IMR-90 (cell line): ENCODE results near the gene CRACDL. TPM values are rescaled to one million over a fixed set of nuclear protein-coding genes. Genes with fewer than 3 reads are reported as not detected.

Experiments
- ATAC-seq: fragments of 200-7000 bp; cut with Tn5 transposase; 2 replicates; pipeline ENCODE4 v1.9.1; 2020; ENCODE audit warnings: low read depth, mild to moderate bottlenecking, moderate library complexity
- BruUV-seq: library from RNA; stranded (reverse); fragments of 400-500 nt; replicated peaks from 2 replicates; lab custom pipeline; 2021; lab: Mats Ljungman, UMichigan
- CTCF ChIA-PET: fragments of 300-600 bp; formaldehyde crosslinking; extraction: SDS; loops from one replicate; lab custom pipeline; 2021; ENCODE audit warnings: antibody characterized with exemption; lab: Yijun Ruan, JAX
- POLR2A ChIA-PET: fragments of 300-600 bp; sonication (Branson Sonifier 250); formaldehyde crosslinking; loops from one replicate; lab custom pipeline; 2022; ENCODE audit warnings: antibody characterized with exemption; ENCODE audit not compliant: unreplicated experiment; lab: Charles Lee
- DNase-seq: peaks from one replicate; pipeline ENCODE4 v3.0.0; 2013
- H2AFZ ChIP-seq: replicated peaks from 2 replicates; pipeline ENCODE3; 2013; ENCODE audit warnings: low read length, mild to moderate bottlenecking; ENCODE audit not compliant: poor library complexity
- H2AK5ac ChIP-seq: 2 replicates; pipeline ENCODE4 v1.6.1; 2013; ENCODE audit warnings: low read depth, low read length, inconsistent platforms
- H2AK9ac ChIP-seq: replicated peaks from 2 replicates; pipeline ENCODE3; 2013; ENCODE audit warnings: mild to moderate bottlenecking, low read depth, low read length, moderate library complexity; ENCODE audit not compliant: poor library complexity
- H2BK120ac ChIP-seq: 2 replicates; pipeline ENCODE4 v1.6.1; 2013; ENCODE audit warnings: low read depth, low read length, inconsistent platforms
- H2BK15ac ChIP-seq: 3 replicates; pipeline ENCODE4 v1.6.1; 2013; ENCODE audit warnings: low read depth, low read length, inconsistent platforms
- H2BK20ac ChIP-seq: 2 replicates; pipeline ENCODE4 v1.6.1; 2013; ENCODE audit warnings: low read depth, mild to moderate bottlenecking, inconsistent platforms, low read length, moderate library complexity
- H2BK5ac ChIP-seq: 2 replicates; pipeline ENCODE4 v1.6.1; 2013; ENCODE audit warnings: mild to moderate bottlenecking, low read depth, low read length, inconsistent platforms; ENCODE audit not compliant: poor library complexity, severe bottlenecking
- H3K14ac ChIP-seq: replicated peaks from 2 replicates; pipeline ENCODE4 v1.6.1; 2013; ENCODE audit warnings: low read depth, low read length, inconsistent platforms
- H3K18ac ChIP-seq: 2 replicates; pipeline ENCODE4 v1.6.1; 2013; ENCODE audit warnings: low read depth, low read length, control low read depth
- H3K23ac ChIP-seq: 2 replicates; pipeline ENCODE4 v1.6.1; 2013; ENCODE audit warnings: low read depth, low read length, inconsistent platforms
- H3K27ac ChIP-seq: 2 replicates; pipeline ENCODE4 v1.5.1; 2013; ENCODE audit warnings: mild to moderate bottlenecking, control low read depth, low read length; ENCODE audit not compliant: insufficient read depth
- H3K27me3 ChIP-seq: 2 replicates; pipeline ENCODE4 v1.6.1; 2013; ENCODE audit warnings: low read length; ENCODE audit not compliant: control insufficient read depth, insufficient read depth
- H3K36me3 ChIP-seq: 2 replicates; pipeline ENCODE4 v1.6.1; 2013; ENCODE audit warnings: low read length, mixed read lengths; ENCODE audit not compliant: control insufficient read depth, insufficient read depth
- H3K4ac ChIP-seq: 2 replicates; pipeline ENCODE4 v1.6.1; 2013; ENCODE audit warnings: low read depth, low read length, inconsistent platforms
- H3K4me1 ChIP-seq: 2 replicates; pipeline ENCODE4 v1.6.1; 2013; ENCODE audit warnings: low read length, mixed read lengths; ENCODE audit not compliant: control insufficient read depth, insufficient read depth
- H3K4me2 ChIP-seq: 2 replicates; pipeline ENCODE4 v1.6.1; 2013; ENCODE audit warnings: low read depth, mild to moderate bottlenecking, control low read depth, low read length, moderate library complexity
- H3K4me3 ChIP-seq: 2 replicates; pipeline ENCODE4 v1.5.1; 2013; ENCODE audit warnings: low read depth, mild to moderate bottlenecking, control low read depth, low read length, moderate library complexity; ENCODE audit not compliant: insufficient read depth
- H3K56ac ChIP-seq: 2 replicates; pipeline ENCODE4 v1.6.1; 2013; ENCODE audit warnings: low read length, inconsistent platforms; ENCODE audit not compliant: insufficient read depth; ENCODE audit errors: extremely low read depth
- H3K79me1 ChIP-seq, 2 experiments: 2 replicates each; pipeline ENCODE4 v1.6.1; 2013; ENCODE audit warnings: low read length in 2 of 2, inconsistent platforms in 1 of 2, low read depth in 1 of 2
- H3K9ac ChIP-seq: 2 replicates; pipeline ENCODE4 v1.6.1; 2013; ENCODE audit warnings: low read depth, low read length, control low read depth
- H3K9me1 ChIP-seq: 2 replicates; pipeline ENCODE4 v1.6.1; 2013; ENCODE audit warnings: low read length, inconsistent platforms; ENCODE audit not compliant: insufficient read depth
- H3K9me3 ChIP-seq: 2 replicates; pipeline ENCODE4 v1.6.1; 2013; ENCODE audit warnings: low read length; ENCODE audit not compliant: control insufficient read depth, insufficient read depth
- H4K20me1 ChIP-seq: 2 replicates; pipeline ENCODE4 v1.6.1; 2013; ENCODE audit warnings: low read length, inconsistent platforms; ENCODE audit not compliant: insufficient read depth
- H4K5ac ChIP-seq: 2 replicates; pipeline ENCODE4 v1.6.1; 2013; ENCODE audit warnings: mild to moderate bottlenecking, low read depth, low read length, control low read depth
- H4K8ac ChIP-seq, 2 experiments: 2 replicates each; pipeline ENCODE4 v1.6.1; 2013; ENCODE audit warnings: low read depth in 2 of 2, low read length in 2 of 2, control low read depth in 1 of 2, inconsistent platforms in 1 of 2
- H4K91ac ChIP-seq: 2 replicates; pipeline ENCODE4 v1.6.1; 2013; ENCODE audit warnings: low read depth, low read length, inconsistent platforms; ENCODE audit not compliant: insufficient read depth
- POLR2A ChIP-seq: IDR thresholded peaks from 2 replicates; pipeline ENCODE4 v1.6.1; 2012; ENCODE audit warnings: mild to moderate bottlenecking, low read depth, low read length
- WGBS, 2 experiments: methylation state at CpG; one replicate each; pipeline versions ENCODE4 v1.1.5 to v1.1.7; 2013; ENCODE audit warnings: missing lambda C conversion rate in 2 of 2; ENCODE audit not compliant: insufficient read length in 1 of 2; ENCODE audit errors: extremely low coverage in 2 of 2; 5-methylcytosine and 5-hydroxymethylcytosine counted together
- dilution Hi-C: fragments of 300-500 bp; cut with HindIII; formaldehyde crosslinking; loops from one replicate; pipeline ENCODE4 v1.14.3; 2018; ENCODE audit warnings: low sequenced_read_pairs; ENCODE audit not compliant: unreplicated experiment
- in situ Hi-C: fragments of 300-500 bp; cut with MboI; formaldehyde crosslinking; loops from 3 replicates; pipeline ENCODE4 v1.14.3; 2019; ENCODE audit warnings: low sequenced_read_pairs, inconsistent platforms, mixed read lengths
- intact Hi-C: fragments of 100-400 bp; cut with micrococcal nuclease; formaldehyde crosslinking; loops from 2 replicates; pipeline ENCODE4 v1.10.0; 2022
- polyA plus RNA-seq, 3 experiments: library from polyadenylated mRNA; depleted of rRNA; stranded (reverse); fragments of >200 nt; gene quantifications; 2 replicates each; pipeline ENCODE4 v1.2.3, GENCODE V29; 2012; ENCODE audit warnings: low replicate concordance in 1 of 3
- total RNA-seq: library from RNA; depleted of rRNA; stranded (reverse); fragments of >200 nt; gene quantifications from 2 replicates; pipeline ENCODE4 v1.2.3, GENCODE V29; 2012

Gene CRACDL
- total and polyA plus RNA-seq, 2 of the 4 experiments (the other 2 are of a cell fraction), result not detected

- Histone ChIP-seq H3K4me2 (no peak overlapping the region), H2BK120ac (no peak overlapping the region), H3K23ac (no peak overlapping the region), H3K56ac (no peak overlapping the region), H3K4me1 (no peaks in the 10 kb centered on the region), H4K5ac (no peak overlapping the region), H4K8ac (no peak overlapping the region), H3K79me1 (no peaks in the 10 kb centered on the region), H4K91ac (no peak overlapping the region), H3K4me3 (no peak overlapping the region), H2BK15ac (no peak overlapping the region), H2AK5ac (no peak overlapping the region), H3K27ac (no peak overlapping the region), H4K20me1 (no peaks in the 10 kb centered on the region), H3K36me3 (no peaks in the 10 kb centered on the region), H3K14ac (no peak overlapping the region), H2BK5ac (no peak overlapping the region), H2AK9ac (no peak overlapping the region), H3K4ac (no peak overlapping the region), H3K9me3 (no peaks in the 10 kb centered on the region), H3K9ac (no peak overlapping the region), H2AFZ (no peak overlapping the region), H3K18ac (no peak overlapping the region), H3K9me1 (no peaks in the 10 kb centered on the region), H2BK20ac (no peak overlapping the region), H3K27me3 (peaks cover 11% of the 10 kb centered on the region; the same call in 1 of the 2 replicates)
- no peak for ATAC-seq
- no peak for DNase-seq
- no peak for TF ChIP-seq POLR2A
- POLR2A ChIA-PET, result no interaction called here
- no CpG with 5 or more reads among the region's 6 CpGs for WGBS, 2 experiments
- CTCF ChIA-PET, result interaction anchor here (0.5 kb wide), 1 partner anchor 175 kb away, joined by 3 read pairs; no protein-coding TSS in a partner anchor
- intact Hi-C loops, result no loop called here
- in situ Hi-C loops, result no loop called here
- no TSS peak for BruUV-seq
- dilution Hi-C loops, result no loop called here
Observed at GRCh38 chr2:98777076-98777475, 158.9 kb downstream of the CRACDL start.
